Erythroblast (primary cell): ENCODE results near the gene ADRB2.

Experiments used
- GATA1 ChIP-seq: IDR thresholded peaks from 2 replicates; pipeline ENCODE4 v1.6.1; 2011; ENCODE audit warnings: low read depth, mild to moderate bottlenecking, control low read depth, low read length, moderate library complexity
- POLR2A ChIP-seq: IDR thresholded peaks from 2 replicates; pipeline ENCODE4 v1.6.1; 2011; ENCODE audit warnings: mild to moderate bottlenecking, low read length

- no peak for TF ChIP-seq POLR2A
- TF ChIP-seq GATA1, result no peak
These were observed 727 bp upstream of the ADRB2 start for GRCh38 chr5:148825716-148826052.
